ENCODE results near the gene ABCC6. TPM values are rescaled to one million over a fixed set of nuclear protein-coding genes. Genes with fewer than 3 reads are reported as not detected.
"Not testable (repeated sequence)": the region's sequence is repeated elsewhere in the genome, so short reads cannot be mapped to it uniquely, and the experiment has no call there.

Gene ABCC6
- total and polyA plus RNA-seq, 2 of the 4 experiments (the other 2 are of a cell fraction): 0.36 to 1.3 TPM

- H2AK9ac ChIP-seq (replicated peaks; ENCODE audit: low read depth, low read length, poor library complexity); BruUV-seq (replicated peaks); H2BK120ac ChIP-seq (ENCODE audit: low read depth, low read length); H3K4me1 ChIP-seq (ENCODE audit: control insufficient read depth, insufficient read depth, low read length); H4K20me1 ChIP-seq (ENCODE audit: insufficient read depth, low read length); H3K36me3 ChIP-seq (ENCODE audit: control insufficient read depth, insufficient read depth, low read length); H3K18ac ChIP-seq (ENCODE audit: low read depth, low read length); H3K27me3 ChIP-seq (ENCODE audit: control insufficient read depth, insufficient read depth, low read length); H2BK5ac ChIP-seq (ENCODE audit: low read depth, low read length, poor library complexity, severe bottlenecking); dilution Hi-C loops (cut with HindIII; ENCODE audit: low sequenced_read_pairs, unreplicated experiment); H3K79me1 ChIP-seq (ENCODE audit: low read depth in 1 of 2, low read length in 2 of 2); DNase-seq; H3K14ac ChIP-seq (replicated peaks; ENCODE audit: low read depth, low read length); H3K27ac ChIP-seq (ENCODE audit: insufficient read depth, low read length); H3K56ac ChIP-seq (ENCODE audit: extremely low read depth, insufficient read depth, low read length); H3K9me3 ChIP-seq (ENCODE audit: control insufficient read depth, insufficient read depth, low read length); H2AK5ac ChIP-seq (ENCODE audit: low read depth, low read length); CTCF ChIA-PET; H4K5ac ChIP-seq (ENCODE audit: low read depth, low read length); H2BK20ac ChIP-seq (ENCODE audit: low read depth, low read length); H3K23ac ChIP-seq (ENCODE audit: low read depth, low read length); ATAC-seq (ENCODE audit: low read depth); H3K4ac ChIP-seq (ENCODE audit: low read depth, low read length); H3K4me2 ChIP-seq (ENCODE audit: low read depth, low read length); H2AFZ ChIP-seq (replicated peaks; ENCODE audit: low read length, poor library complexity); H4K91ac ChIP-seq (ENCODE audit: insufficient read depth, low read depth, low read length); POLR2A ChIA-PET (ENCODE audit: unreplicated experiment); H3K4me3 ChIP-seq (ENCODE audit: insufficient read depth, low read depth, low read length); intact Hi-C loops (cut with micrococcal nuclease); H4K8ac ChIP-seq (ENCODE audit: low read depth in 2 of 2, low read length in 2 of 2); H3K9ac ChIP-seq (ENCODE audit: low read depth, low read length); in situ Hi-C loops (cut with MboI; ENCODE audit: low sequenced_read_pairs); H2BK15ac ChIP-seq (ENCODE audit: low read depth, low read length); H3K9me1 ChIP-seq (ENCODE audit: insufficient read depth, low read length): not testable (repeated sequence)
- WGBS, 2 experiments (ENCODE audit: extremely low coverage in 2 of 2, insufficient read length in 1 of 2): no CpG with 5 or more reads among the region's 5 CpGs
Observed at GRCh38 chr16:16200391-16200790, 22.9 kb downstream of the ABCC6 start.

All from IMR-90 (cell line).